Stimulated activated CD4-positive, alpha-beta T cell treated with anti-CD3 and anti-CD28 coated beads, Interleukin-15, amount 100 ng/mL, for 48 hours (primary cell): ENCODE data around the gene CYRIA.

ENCODE experiments used
- DNase-seq, 2 donors: peaks; one replicate each; pipeline ENCODE4 v3.0.0-alpha.2; 2020; ENCODE audit warnings: low read depth in 2 of 2

Gene CYRIA

GRCh38 chr2:16650287-16651249 lies 15.1 kb downstream of the CYRIA start:
- no peak for DNase-seq

DNA sequence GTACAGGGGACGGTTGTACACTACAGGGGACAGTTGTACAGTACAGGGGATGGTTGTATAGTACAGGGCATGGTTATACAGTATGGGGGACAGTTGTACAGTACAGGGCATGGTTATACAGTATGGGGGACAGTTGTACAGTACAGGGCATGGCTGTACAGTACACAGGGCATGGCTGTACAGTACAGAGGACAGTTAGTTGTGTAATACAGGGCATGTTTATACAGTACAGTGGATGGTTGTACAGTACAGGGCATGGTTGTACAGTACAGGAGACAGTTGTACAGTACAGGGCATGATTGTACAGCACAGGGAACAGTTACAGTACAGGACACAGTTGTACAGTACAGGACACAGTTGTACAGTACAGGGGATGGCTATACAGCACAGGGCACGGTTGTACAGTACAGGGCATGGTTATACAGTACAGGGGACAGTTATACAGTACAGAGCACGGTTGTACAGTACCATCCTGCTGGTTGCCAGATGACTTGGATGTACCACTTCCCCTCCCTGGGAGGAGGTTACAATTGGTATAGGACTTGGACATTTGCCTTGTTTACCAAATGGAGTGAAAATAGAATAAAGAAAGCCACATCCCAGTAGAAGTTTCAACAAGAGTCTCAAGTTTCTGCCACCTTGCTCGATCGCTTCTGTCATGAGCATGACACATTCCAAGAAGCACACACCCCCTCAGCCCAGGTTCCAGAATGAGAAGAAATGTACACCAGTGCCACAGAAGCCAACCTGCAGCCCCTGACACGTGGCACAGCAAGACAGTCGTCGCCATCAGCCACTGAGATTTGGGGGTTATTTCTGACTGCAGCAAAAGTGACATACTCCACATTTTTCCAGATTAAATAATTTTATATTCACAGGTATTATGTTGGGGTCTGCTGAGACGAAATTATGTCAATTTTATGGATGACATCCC lies 16.0 kb downstream of the CYRIA start:
- no peak for DNase-seq

- no peak for DNase-seq
Measured at GRCh38 chr2:16647992-16648617, 17.5 kb downstream of the CYRIA start.

GRCh38 chr2:16645775-16646559 lies 19.7 kb downstream of the CYRIA start:
- DNase-seq, result no peak

- DNase-seq, result no peak
Measured at GRCh38 chr2:16645088-16645487, 20.5 kb downstream of the CYRIA start.

- no peak for DNase-seq
Measured at GRCh38 chr2:16644221-16644925, 21.3 kb downstream of the CYRIA start.

DNA sequence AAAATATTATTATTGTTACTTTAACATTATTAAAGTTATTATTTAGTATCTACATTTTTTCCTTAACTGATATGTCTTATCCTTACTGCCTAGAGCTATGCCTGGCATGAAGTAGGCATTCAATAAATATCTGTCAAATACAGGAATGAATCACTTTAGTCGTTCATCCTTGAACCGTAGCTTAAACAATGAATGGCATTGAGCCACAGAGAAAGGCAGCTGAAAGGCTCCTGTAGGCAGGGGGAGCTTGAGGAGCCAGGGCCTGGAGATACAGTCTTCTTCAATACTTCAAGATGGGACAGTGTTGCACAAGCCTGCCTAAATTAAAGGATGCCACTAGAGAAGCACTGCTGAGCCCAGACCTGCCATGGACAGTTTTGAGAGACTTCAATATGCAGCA lies 22.5 kb downstream of the CYRIA start:
- no peak for DNase-seq

DNA sequence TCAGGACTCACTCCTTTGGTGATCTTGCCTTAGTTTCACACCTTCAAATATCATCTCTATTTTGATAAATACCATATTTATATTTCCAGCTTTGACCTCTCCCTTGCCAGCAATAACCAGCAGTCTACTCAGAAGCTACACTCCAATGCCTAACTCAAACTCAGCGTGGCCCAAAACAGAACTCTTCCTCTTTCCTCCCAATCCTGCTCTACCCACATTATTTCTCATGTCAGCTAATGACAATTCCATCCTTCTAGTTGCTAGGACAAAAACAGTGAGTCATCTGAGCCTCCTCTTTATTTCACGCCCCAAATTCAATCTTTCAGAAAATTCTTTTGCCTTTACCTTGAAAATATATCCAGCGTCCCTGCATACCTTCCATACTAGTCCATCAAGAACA lies 23.5 kb downstream of the CYRIA start:
- no peak for DNase-seq

DNA sequence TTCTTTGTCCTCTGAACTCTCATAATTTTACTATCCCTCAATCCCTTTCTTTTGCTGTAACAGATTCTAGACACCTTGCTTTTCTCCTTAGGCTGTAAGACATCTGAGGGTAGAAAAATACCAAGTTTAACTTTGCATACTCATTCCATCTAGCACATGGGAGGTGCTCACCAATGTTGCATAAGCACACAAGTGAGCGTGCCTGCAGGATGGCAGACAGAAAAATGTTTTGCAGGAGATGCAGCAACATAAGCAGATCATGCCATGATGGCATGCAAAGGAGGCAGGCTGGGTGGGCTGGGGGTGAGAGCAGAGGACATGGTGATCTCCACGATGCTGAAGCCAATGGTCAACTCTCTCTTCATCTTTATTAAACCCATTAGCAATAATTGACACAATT lies 24.1 kb downstream of the CYRIA start:
- no peak for DNase-seq

DNA sequence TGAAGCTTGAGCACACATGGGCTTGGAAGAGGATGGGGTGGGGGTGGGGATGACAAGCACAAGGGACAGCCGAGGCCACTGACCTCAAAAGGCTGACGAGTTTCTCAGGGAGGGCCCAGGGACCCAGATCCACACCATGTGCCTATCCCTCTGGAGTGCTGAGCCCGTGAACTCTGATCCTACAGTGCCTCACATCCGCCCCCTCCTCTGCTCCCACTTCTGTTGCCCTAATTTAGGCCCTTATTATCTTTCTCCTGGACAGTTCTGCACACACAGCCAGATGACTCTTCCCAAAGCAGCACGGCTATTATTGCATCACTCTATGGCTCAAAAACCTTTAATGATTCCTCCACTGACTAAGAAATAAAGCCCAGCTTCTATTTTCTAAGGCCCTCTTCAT lies 24.8 kb downstream of the CYRIA start:
- no peak for DNase-seq

GRCh38 chr2:16640001-16640700 lies 25.5 kb downstream of the CYRIA start:
- no peak for DNase-seq

- DNase-seq, result no peak
Measured at GRCh38 chr2:16639431-16639830, 26.2 kb downstream of the CYRIA start.

DNA sequence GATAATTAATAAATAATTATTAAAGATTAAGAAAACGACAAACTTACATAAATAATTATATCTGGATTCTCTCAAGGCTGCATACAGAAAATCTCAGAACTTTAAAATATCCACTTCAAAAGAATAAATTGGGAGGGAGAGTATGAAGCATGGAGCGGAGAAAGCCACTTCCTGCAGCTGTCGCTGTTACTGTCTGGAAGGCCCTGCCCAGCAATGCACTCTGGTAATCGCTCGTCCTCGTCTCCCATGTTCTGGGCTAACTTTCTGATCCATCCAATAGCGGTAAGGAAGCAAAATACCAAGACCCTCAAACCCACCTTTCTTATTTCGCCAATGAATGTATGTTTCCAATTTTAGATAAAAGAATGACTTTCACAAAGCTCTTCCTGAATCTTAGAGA lies 26.7 kb downstream of the CYRIA start:
- DNase-seq, result no peak

DNA sequence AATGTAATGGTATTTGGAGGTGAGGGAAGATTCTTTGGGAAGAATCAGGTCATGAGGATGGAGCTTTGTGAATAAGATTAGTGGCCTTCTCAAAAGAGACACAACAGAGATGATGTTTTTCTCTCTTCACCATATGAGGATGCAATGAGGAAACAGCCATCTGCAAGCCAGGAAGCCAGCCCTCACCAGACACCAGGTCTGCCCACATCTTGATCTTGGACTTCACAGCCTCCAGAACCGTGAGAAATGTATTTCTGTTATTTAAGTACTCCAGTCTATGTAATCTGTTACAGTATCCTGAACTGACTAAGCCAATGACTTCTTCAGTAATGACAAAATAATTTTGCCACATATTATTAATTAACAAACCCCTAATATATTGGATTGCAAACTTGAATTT lies 28.3 kb downstream of the CYRIA start:
- DNase-seq, result no peak

- no peak for DNase-seq
Measured at GRCh38 chr2:16635791-16636699, 29.6 kb downstream of the CYRIA start.

DNA sequence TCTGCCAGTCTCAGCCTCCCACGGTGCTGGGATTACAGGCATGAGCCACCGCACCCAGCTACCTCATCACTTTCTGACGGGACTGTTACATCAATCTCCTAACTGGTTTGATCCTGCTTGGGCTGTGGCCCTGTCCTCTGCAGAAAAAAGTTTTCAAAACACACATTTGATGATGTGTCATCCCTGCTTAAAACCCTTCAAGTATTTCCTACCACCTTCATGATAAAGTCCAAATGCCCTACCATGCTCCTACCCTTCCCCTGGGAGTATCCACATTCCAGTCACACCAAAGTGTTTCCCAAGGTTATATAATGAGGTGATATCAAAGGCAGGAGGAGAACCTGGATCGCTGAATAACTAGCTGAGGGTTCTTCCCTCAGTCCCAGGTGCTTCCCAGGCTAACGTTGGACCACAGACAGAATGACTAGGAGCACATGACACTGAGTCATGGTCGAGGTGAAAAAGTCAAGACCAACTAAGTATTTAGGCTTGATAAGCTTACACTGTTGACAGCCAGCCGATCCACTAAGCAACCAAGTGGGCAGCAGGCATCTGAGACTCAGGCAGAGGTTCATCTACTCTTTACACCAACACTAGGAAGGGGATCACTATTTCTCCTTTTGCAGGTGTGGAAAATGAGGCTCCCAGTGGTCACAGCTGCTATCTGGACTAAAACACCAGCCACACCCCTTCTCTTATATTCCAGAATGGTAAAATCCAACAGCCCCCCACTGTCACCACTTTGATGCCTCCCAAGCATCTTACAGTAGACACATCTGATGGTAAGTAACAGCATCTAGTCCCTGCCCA lies 31.8 kb downstream of the CYRIA start:
- DNase-seq, result no peak

DNA sequence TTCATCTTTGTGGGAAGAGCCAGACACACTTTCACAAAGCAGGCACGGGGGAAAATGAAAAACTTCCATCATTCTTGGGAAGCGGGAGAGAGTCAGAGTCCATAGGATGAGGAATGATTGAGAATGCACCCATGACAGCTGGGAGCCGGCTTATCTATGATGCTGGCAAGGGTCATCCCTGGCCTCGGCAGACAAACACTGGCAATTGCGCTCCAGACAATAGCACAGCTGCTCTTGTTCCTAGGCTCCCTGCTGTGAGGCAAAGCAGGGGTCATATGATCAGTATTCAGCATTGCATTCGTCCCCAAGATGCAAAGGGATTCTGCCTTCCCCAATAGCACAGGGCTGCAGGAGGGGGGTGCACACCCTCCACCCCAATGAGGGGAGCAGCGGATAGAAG lies 33.0 kb downstream of the CYRIA start:
- DNase-seq, result no peak

GRCh38 chr2:16630463-16630862 lies 35.2 kb downstream of the CYRIA start:
- no peak for DNase-seq
